ENCODE results near the gene MSMP.

Gene MSMP

GRCh38 chr9:35741740-35742139 lies 12.3 kb downstream of the MSMP start:
- DNase-seq, result no peak

GRCh38 chr9:35740243-35740642 lies 13.8 kb downstream of the MSMP start:
- DNase-seq, result no peak

- no peak for DNase-seq
Measured at GRCh38 chr9:35738924-35739323, 15.2 kb downstream of the MSMP start.

DNA sequence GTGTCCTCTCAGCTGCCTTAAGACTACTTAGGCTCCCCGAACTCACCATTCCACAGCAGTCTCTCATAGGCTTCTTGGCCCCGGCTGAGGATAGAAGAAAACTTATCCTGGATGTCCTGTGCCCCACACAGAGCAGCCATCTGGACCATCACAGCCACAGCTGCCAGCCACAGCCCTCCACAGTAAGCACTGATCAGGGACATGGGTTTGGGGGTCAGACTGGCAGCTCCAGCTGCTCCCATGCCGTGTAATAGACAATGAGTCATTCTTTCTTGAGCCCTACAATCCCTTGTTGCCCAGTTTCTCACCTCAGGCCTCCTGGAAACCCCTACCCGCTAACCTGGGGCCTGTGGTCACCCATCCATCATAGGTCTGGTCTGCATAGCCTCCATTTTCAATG lies 15.9 kb downstream of the MSMP start:
- no peak for DNase-seq

- no peak for DNase-seq
Measured at GRCh38 chr9:35737143-35737542, 16.9 kb downstream of the MSMP start.

DNA sequence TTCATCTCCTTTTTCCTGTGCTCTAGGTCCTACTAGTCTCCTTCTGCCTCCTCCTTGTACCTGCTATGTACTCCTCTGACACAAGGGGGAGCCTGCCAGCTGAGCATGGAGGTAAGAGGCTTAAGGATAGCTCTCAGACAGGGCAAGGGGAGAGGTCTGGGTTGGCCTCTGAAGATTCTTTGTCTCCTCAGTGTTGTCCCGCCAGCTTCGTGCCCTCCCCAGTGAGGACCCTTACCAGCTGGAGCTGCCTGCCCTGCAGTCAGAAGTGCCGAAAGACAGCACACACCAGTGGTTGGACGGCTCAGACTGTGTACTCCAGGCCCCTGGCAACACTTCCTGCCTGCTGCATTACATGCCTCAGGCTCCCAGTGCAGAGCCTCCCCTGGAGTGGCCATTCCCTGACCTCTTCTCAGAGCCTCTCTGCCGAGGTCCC lies 17.9 kb downstream of the MSMP start:
- DNase-seq, result peak; percentile 58

DNA sequence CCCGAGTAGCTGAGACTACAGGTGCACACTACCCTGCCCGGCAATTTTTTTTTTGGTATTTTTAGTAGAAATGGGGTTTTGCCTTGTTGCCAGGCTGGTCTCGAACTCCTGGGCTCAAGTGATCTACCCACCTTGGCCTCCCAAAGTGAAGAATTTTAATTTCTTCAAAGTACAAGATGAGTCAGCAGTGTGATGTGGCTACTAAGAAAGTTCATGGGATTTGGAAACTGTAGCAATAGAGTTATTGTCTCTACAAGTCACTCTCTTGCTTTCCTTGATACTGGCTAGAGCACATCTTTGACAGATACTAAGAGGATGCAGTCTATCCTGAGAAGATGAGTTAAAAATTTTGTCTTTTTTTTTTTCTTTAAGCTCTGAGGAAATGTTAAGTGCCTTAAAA lies 20.0 kb downstream of the MSMP start:
- no peak for DNase-seq

DNA sequence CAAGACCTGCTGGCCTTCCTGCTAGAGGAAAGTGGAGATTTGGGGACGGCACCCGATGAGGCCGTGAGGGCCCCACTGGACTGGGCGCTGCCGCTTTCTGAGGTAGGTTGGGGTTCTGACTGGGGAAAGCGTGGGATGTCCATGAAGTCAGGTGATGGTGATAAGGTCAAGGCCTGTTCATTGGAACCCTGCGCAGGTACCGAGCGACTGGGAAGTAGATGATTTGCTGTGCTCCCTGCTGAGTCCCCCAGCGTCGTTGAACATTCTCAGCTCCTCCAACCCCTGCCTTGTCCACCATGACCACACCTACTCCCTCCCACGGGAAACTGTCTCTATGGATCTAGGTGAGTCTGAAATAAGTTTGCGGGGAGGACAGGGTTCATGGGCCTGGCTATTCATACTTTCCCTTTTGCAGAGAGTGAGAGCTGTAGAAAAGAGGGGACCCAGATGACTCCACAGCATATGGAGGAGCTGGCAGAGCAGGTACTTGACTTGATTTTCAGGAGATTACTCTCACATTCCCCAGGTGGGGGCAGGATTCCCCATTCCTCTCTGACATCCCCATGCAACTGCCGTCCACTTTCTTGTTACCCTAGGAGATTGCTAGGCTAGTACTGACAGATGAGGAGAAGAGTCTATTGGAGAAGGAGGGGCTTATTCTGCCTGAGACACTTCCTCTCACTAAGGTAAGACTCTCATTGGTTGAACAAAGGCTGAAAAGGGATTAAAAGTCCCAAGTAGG lies 21.1 kb downstream of the MSMP start:
- peak; percentile 75 for DNase-seq

GRCh38 chr9:35732185-35732799 lies 21.8 kb downstream of the MSMP start, which contains the start of the genes CREB3 and TLN1:
CREB3 (plus strand) TSS chr9:35732666; CDS start chr9:35732773, 107 bp downstream.
TLN1 (minus strand) TSS chr9:35732195; CDS start chr9:35725694, 6,501 bp downstream.
- DNase-seq, result peak; percentile 96

- DNase-seq, result no peak
Measured at GRCh38 chr9:35731415-35732184, 22.5 kb downstream of the MSMP start.

- no peak for DNase-seq
Measured at GRCh38 chr9:35730486-35730854, 23.6 kb downstream of the MSMP start.

GRCh38 chr9:35729700-35730485 lies 24.2 kb downstream of the MSMP start:
- peak; percentile 87 for DNase-seq

GRCh38 chr9:35729101-35729500 lies 25.0 kb downstream of the MSMP start:
- DNase-seq, result no peak

DNA sequence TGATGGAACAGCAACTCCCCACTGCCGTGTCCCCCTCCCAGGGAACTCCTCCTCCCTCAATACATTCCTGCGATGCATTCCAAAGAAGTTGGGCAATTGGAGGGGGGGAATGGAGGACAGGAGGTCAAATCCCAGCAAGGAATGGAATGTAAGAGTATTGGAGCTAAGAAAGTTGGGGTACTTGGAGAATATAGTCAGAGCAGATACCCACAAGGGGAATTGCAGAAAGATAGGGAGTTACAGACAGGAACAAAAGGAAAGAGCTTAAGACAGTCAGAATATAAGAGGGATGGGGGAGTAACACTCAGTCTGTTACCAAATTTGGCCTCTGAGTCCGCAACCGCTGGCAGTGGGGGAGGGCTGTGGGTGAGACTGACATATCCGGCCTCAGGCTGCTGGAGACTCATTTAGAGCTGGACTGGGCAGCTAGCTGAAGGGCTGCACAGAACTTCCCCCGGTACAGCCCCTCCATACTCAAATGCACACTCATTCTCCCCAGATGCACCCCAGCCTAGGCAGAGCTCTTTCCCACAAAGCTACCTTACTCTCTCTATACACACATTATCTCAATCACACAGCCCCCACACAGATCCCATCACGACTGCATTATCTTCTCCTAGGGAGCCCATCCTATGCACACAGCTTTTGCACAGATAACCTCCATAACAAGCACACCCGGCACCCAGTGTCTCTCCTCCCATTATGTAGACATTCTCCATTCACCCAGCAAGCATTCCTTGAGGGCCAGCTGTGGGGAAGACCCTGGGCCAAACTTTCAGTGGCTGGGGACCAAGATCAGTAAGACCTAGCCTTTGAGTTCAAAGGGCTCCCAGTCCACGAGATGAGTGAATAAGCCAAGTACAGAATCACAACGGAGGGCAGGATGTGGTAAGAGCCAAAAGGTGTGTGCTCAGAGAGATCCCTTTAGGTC lies 25.8 kb downstream of the MSMP start:
- DNase-seq, result no peak

DNA sequence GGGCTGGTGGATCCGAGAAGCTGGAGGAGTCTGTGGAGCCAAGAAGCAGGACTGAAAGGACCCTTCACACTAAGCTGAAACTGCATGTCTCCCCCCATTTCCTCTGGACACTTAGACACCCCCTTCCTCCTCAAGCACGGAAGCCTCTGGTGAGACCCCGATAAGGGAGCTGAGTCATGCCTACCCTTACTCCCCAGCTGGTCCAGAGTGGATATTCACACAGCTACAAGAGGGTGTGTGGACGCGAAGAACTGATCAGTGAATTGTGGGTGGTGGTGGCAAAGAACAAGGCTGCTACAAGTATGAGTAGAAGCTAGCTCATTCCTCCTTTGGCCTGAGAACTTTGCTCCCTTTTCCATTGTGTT lies 26.4 kb downstream of the MSMP start:
- no peak for DNase-seq

DNA sequence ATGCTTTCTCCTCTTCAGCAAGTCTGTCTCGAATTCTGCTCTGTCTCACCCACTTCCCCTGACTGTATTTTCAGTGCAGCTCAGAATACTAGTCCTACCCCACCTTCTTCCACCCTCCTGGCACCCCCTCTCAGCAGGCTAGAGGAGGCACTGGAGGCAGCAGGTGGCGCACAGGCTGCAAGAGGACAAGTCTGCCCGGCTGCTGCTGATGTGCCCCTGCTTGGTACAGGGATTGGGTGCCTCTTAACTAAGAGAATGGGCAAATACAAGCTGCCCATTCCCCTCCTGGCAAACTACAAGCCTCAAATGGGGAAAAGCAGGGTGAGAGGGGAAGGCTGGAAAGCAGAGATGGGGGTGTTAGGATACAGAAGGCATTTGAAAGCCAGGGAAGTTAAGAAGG lies 27.1 kb downstream of the MSMP start:
- peak; percentile 55 for DNase-seq

DNA sequence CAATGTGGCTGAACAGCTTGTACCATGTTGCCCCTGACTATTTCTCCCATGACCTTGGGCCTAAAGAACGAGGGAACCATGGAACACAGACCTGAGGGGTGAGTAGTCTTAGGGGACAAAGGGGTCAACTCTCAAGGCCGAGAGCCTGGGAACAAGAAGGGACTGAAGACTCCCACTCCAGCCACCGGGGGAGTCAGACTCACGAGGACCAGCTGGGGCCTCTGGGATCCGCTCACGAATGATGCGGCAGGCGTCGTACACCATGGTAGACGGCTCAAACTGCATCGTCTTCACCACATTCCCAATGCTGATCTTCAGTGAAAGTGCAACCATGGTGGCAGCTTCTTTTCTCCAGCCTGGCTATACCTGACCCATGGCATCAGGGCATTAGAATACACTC lies 28.7 kb downstream of the MSMP start:
- DNase-seq, result no peak

- DNase-seq, result no peak
Measured at GRCh38 chr9:35723908-35724307, 30.2 kb downstream of the MSMP start.

GRCh38 chr9:35723426-35723825 lies 30.6 kb downstream of the MSMP start:
- no peak for DNase-seq

- DNase-seq, result no peak
Measured at GRCh38 chr9:35719546-35719945, 34.5 kb downstream of the MSMP start.

DNA sequence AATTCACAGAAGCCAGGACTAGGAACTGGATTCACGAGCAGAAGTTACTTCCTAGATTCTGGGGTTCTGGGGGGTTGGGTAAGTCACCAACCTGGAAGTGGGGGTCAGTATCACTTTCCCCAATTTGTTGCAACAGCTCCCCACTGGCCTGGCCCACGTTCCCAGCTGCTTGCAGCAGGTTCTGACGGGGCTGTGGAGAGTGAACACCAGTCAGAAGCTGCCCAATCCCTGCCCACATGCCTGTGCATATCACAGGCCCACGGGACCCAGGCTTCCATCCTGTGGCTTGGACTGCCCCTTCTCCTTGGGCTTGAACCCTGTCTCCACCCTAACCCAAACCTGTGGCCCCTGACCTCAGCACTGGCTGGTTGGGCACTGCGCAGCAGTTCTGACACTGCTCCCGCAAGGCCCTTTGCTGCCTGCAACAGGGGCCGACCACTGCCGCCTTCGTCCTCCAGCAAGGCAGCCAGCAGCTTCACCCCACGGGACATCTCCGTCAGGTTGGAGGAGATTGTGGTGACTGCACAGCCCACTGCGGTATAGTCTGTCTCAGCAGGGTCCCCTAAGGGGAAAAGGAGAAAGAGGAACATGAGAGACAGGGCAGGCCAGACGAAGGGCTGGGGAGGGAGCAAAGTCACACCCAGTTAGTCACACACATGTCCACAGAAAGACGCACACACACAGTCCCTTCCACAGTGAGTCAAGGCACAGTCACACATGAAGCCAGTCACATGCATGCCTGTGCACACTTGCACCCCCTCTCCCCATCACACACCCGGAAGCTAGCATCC lies 35.2 kb downstream of the MSMP start:
- no peak for DNase-seq
